Measurements from ENCODE around the gene ECM2.

DNA sequence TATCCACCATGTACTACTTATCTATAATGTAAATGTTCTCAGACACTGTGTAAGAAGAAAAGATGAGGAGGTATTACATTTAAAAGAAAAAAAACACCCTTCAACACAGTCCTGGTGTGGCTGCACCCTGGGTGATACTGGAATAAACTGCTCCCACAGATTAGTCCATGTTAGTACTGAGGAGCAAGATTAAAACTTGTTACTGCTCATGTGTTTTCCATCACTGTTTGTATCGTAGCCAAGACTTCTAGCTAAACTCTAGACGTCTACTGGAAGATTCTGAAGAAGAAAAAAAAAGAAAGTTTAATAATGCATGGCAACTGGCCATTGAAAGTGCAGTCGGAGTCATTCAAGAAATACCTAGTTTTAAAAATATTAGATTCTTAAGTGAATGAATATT lies 53.5 kb downstream of the ECM2 start, which contains the start of gene ASPN:
- TF ChIP-seq SRF (IDR thresholded peaks at IDR 0.05; ENCODE audit: low read depth) (no peak), EZH2 (IDR thresholded peaks at IDR 0.05) (no peak), RAD21 (IDR thresholded peaks at IDR 0.05; ENCODE audit: low read depth) (no peak), CEBPB (IDR thresholded peaks at IDR 0.05; ENCODE audit: low read depth) (no peak), POLR2A (IDR thresholded peaks at IDR 0.05; ENCODE audit: borderline replicate concordance, extremely low read depth, insufficient read depth, insufficient read length) (no peak)
- TF ChIP-seq, protein P1, sequence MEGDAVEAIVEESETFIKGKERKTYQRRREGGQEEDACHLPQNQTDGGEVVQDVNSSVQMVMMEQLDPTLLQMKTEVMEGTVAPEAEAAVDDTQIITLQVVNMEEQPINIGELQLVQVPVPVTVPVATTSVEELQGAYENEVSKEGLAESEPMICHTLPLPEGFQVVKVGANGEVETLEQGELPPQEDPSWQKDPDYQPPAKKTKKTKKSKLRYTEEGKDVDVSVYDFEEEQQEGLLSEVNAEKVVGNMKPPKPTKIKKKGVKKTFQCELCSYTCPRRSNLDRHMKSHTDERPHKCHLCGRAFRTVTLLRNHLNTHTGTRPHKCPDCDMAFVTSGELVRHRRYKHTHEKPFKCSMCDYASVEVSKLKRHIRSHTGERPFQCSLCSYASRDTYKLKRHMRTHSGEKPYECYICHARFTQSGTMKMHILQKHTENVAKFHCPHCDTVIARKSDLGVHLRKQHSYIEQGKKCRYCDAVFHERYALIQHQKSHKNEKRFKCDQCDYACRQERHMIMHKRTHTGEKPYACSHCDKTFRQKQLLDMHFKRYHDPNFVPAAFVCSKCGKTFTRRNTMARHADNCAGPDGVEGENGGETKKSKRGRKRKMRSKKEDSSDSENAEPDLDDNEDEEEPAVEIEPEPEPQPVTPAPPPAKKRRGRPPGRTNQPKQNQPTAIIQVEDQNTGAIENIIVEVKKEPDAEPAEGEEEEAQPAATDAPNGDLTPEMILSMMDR (IDR thresholded peaks at IDR 0.05 in 2 of 3, conservative IDR thresholded peaks at IDR 0.05 in 1 of 3; ENCODE audit: borderline replicate concordance in 1 of 3, insufficient read depth in 1 of 3, low read depth in 2 of 3, low read length in 2 of 3), result no peak

Data from HCT116 (cell line).